HG03159 (cell line): ENCODE results near the gene ADAMTS2.

ENCODE experiments used
- ATAC-seq: cut with Tn5 transposase; IDR thresholded peaks from one replicate; pipeline ENCODE4 v1.9.1; 2021; ENCODE audit warnings: mild to moderate bottlenecking, moderate library complexity; ENCODE audit not compliant: unreplicated experiment

The ADAMTS2 gene

DNA sequence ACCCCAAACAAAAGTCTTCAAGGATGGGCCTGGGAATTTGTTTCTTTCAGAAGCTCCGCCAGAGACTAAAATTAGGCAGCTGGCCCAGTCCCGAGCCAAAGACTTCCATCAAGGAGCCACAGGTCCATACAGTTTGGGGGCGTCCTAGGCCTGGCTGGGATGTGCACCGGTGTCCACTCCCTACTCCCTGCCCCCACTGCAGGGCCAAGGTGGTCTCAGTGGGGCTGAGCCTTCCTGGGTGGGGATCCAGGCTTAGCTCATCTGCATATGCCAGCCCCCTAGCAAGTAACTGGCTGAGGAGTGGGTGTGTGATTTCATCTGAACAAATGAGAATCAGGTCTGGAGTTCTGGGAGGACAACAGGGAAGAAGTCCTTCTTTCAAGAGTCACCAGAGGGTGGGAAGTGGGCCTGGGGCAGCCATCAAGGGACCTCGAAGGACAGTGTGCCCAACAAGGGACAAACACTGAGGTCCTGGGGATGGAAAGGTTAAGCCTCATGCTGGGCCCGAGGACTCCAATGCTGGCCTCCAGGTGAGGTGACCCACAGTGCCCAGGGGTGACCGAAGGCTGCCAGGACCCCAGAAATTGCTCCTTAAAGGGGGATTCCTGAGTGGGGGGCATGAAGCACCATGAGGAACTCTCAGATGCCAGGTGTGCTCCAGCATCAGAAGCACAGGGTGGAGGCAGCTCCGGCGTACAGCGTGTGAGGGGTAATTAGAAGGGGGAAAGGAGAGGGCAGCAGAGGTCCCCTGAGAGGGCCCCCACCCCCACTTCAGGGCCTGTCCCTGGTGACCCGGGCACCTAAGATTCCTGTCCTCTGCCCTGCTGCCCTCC lies 193.8 kb downstream of the ADAMTS2 start:
- ATAC-seq: no peak

DNA sequence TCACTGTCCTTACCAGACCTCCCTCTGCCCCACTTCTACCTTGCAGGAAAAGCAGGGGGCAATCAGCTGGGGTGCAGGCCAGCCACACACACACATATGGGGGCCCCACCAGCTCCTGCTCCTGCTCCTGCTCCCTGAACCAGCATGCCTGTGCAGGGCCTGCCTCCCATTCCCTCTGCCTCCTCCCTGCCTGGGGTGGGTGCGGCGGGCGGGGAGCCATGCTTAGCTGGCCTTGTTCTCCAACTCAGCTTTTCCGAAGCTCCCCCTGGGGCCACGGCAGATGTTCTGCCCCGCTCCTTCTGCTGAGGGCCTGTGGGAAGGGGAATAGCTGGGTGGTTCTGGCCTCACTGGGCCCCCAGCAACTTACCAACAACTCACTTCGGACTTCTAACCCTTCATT lies 195.2 kb downstream of the ADAMTS2 start:
- no peak for ATAC-seq

DNA sequence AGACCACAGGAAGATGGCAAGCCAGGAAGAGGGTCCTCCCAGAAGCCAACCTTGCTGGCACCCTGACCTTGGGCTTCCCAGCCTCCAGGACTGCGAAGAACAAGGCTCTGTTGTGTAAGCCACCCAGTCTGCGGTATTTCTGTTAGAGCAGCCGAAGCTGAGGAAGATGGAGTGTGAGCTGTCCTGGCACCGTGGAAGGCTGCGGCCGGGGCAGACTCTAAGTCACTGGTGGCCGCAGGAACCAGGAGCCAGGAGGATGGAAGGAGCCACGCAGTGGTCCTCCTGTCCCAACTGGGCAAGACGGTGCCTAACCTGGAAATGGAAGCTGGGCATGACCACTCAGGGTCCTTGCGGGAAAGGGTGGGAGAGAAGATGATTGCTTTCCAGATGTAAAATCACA lies 196.0 kb downstream of the ADAMTS2 start:
- ATAC-seq: no peak

- no peak for ATAC-seq
Measured at GRCh38 chr5:179148703-179149170, 196.5 kb downstream of the ADAMTS2 start.

DNA sequence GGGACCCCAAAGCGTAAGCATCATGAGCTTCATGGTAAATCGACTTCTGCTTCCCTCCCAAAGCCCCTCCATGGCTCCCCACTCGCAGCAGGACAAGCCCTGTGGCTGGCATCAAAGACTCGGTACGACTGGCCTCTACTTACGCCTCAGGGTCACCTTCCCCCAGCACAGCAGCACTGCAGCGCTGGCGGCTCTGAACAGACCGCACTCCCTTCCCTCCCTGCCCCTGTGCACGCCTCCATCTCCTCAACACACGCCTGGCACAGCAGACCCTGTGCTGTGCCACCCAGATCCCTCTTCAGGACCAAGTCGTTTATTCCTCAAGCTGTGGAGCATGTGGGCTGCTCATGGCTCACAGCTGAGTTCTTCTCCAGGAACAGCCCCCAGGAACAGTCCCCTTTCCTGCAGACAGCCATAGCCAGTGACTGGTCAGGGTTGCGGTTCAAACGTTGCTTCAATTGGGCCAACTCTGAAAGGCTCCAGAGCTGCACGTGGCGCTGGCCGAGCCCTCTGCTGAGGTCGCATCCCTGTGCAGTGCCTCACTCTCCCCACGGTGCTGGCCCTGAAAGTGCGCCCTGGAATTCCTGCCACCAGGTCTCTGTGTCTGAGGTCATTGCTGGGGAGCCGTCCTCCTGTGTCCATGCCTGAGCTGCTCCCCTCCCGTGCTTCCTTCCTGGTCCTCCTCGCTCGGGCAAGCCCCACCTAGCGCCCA lies 197.1 kb downstream of the ADAMTS2 start:
- no peak for ATAC-seq

- ATAC-seq: no peak
Measured at GRCh38 chr5:179146277-179146676, 199.0 kb downstream of the ADAMTS2 start.

GRCh38 chr5:179143446-179143845 lies 201.8 kb downstream of the ADAMTS2 start:
- no peak for ATAC-seq

- ATAC-seq: no peak
Measured at GRCh38 chr5:179142434-179143198, 202.6 kb downstream of the ADAMTS2 start.

DNA sequence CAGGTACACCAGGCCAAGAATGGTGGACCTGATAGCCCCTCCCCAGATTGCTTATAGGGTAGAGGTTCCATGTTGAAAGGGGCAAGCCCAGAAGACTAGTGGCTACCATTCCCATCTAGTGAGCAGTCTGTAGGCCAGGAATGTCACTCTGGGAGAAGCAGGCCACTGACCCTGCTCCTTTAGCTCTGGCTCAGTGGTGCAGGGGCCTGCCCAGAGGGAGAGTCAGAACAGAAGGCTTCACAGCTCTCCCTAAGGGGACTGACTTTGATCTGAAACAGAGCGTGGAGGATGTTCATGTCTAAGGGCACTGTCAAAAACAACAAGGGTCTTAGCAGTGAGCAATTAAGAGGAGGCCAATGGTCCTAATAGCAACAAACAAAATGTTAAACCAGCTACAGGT lies 203.4 kb downstream of the ADAMTS2 start:
- ATAC-seq: no peak

GRCh38 chr5:179140293-179140692 lies 205.0 kb downstream of the ADAMTS2 start:
- ATAC-seq: no peak

DNA sequence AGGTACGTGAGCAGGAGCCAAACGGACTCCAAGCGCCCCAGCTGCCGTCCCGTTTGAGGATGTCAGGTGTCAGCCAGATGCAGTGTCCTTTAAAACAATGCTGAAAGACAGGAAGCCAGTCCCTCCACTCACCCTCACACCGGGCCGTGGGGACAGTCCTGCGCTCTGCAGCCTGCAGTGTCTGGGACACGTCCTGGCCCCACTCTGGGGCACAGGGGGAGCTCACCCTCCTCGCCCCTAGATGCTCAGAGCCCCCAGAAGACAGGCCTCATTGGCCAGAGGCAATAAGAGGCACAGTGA lies 205.4 kb downstream of the ADAMTS2 start:
- ATAC-seq: no peak

- no peak for ATAC-seq
Measured at GRCh38 chr5:179139111-179139935, 205.9 kb downstream of the ADAMTS2 start.

- no peak for ATAC-seq
Measured at GRCh38 chr5:179138568-179138925, 206.7 kb downstream of the ADAMTS2 start.

DNA sequence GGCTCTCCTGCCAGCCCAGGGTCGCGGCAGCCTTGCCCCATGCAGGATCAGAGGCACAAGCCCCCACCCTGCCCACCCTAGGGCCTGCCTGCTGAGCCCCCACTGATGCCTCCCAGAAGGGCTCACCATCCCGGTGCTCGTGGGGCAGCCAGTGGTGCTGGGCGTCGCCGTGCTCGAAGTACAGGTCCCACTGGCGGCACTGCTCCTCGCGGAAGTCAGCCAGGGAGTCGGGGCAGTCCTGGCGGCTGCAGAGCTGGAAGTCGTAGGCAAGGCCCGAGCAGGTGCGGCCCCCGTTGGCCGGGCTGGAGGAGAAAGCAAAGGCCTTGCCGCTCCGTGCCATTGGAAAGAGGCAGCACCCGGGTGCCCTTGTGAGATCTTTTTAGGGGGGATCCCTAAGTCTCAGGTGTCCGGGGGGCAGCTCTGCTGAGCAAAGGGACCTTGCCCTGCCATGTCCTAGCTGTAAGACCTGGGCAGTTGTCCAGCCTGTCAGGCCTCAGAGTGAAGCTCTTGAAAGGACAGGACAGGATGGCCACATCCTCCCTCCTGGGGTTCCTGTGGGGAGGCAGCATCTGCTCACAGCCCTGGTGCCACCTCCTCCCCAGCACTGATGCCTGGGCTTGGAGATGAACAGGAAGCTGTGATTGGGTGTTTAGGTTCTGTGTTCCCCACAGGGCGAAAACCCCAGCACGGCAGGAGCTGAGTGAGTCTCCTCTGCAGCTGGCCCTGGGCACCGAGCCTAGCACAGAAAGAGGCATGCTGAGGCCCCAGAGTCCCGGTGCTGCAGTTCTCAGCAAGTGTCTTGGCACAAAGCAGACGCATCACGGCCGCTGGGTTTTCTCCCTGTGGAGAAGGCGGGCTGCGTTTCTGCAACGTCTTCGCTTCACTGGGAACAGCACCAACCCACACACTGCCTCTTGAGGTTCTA lies 207.4 kb downstream of the ADAMTS2 start:
- ATAC-seq: no peak

GRCh38 chr5:179137016-179137642 lies 208.1 kb downstream of the ADAMTS2 start:
- ATAC-seq: no peak

DNA sequence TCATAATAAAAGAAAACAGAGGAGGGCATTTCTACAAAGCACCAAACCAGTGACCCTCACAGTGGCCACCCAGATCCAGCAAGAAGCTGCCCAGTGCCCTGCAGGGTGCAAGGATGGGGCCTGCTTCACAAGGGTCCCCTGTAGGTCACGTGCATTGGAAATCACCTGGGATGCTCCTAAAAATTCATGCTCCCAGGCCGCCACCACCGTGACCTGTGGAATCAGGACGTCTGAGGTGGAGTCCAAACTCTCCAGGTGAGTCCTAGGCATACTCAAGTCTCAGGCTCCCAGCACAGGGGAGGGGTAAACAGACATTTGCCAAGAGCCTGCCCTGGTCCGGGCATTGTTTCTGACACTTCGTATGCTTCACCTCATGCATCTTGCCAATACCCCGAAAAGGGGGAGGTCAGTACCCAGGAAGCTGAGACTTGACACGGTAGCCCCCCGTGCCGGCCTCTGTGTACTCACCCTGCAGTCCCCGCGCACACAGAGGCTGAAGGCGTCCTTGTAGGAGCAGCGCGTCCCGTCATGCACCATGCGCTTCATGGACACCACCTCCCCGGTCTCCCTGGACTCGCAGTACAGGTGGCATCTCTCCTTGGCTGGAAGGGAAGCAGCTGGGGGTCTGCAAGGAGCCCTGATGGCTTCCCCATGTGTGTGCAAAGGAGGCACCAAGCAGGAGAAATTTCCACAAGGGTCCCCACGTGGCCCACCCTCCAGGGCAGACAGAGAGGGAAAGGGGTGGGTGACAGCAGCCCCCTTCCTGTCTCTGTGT lies 209.6 kb downstream of the ADAMTS2 start:
- no peak for ATAC-seq

- no peak for ATAC-seq
Measured at GRCh38 chr5:179135006-179135405, 210.3 kb downstream of the ADAMTS2 start.

- no peak for ATAC-seq
Measured at GRCh38 chr5:179134511-179134910, 210.8 kb downstream of the ADAMTS2 start.
